Smooth muscle cell (in vitro differentiated cells): ENCODE data around the gene QSOX2. TPM values are rescaled to one million over a fixed set of nuclear protein-coding genes. Genes with fewer than 3 reads are reported as not detected.

Source experiments
- DNase-seq: peaks from one replicate; lab custom pipeline; 2025; ENCODE audit not compliant: unreplicated experiment; lab: John Stamatoyannopoulos, UW
- H2AFZ ChIP-seq: fragments of 200-600 bp; sonication (generic); 2 replicates; pipeline ENCODE4 v1.6.0; 2016; ENCODE audit warnings: antibody characterized with exemption, low read depth, mild to moderate bottlenecking
- H3F3A ChIP-seq: fragments of 200-600 bp; sonication (generic); 2 replicates; pipeline ENCODE4 v1.6.0; 2017; ENCODE audit warnings: antibody characterized with exemption, low read depth
- H3K27ac ChIP-seq: fragments of 200-600 bp; sonication (generic); 2 replicates; pipeline ENCODE4 v1.5.1; 2016; ENCODE audit warnings: low read depth, mild to moderate bottlenecking
- H3K27me3 ChIP-seq: fragments of 200-600 bp; sonication (generic); 2 replicates; pipeline ENCODE4 v1.6.1; 2016; ENCODE audit warnings: low read depth, mild to moderate bottlenecking
- H3K36me3 ChIP-seq: fragments of 200-600 bp; sonication (generic); 2 replicates; pipeline ENCODE4 v1.5.1; 2016; ENCODE audit warnings: low read depth
- H3K4me1 ChIP-seq: fragments of 200-600 bp; sonication (generic); 2 replicates; pipeline ENCODE4 v1.5.1; 2016; ENCODE audit warnings: low read depth
- H3K4me2 ChIP-seq: fragments of 200-600 bp; sonication (generic); 2 replicates; pipeline ENCODE4 v1.6.0; 2016; ENCODE audit warnings: mild to moderate bottlenecking
- H3K4me3 ChIP-seq: fragments of 200-600 bp; sonication (generic); 2 replicates; pipeline ENCODE4 v1.5.1; 2016; ENCODE audit warnings: mild to moderate bottlenecking
- H3K79me2 ChIP-seq: fragments of 200-600 bp; sonication (generic); 2 replicates; pipeline ENCODE4 v1.6.0; 2016; ENCODE audit warnings: low read depth, mild to moderate bottlenecking
- H3K9ac ChIP-seq: fragments of 200-600 bp; sonication (generic); 2 replicates; pipeline ENCODE4 v1.6.0; 2016; ENCODE audit warnings: low read depth
- H3K9me3 ChIP-seq: fragments of 200-600 bp; sonication (generic); replicated peaks from 2 replicates; pipeline ENCODE4 v1.5.1; 2016; ENCODE audit warnings: low read depth
- H4K20me1 ChIP-seq: fragments of 200-600 bp; sonication (generic); 2 replicates; pipeline ENCODE4 v1.6.0; 2016; ENCODE audit warnings: low read depth
- CTCF ChIP-seq: fragments of 200-600 bp; sonication (generic); IDR thresholded peaks from 2 replicates; pipeline ENCODE4 v1.5.1; 2017; ENCODE audit warnings: borderline replicate concordance, mild to moderate bottlenecking, antibody characterized with exemption; ENCODE audit not compliant: insufficient read depth, poor library complexity, severe bottlenecking
- WGBS: methylation state at CpG from one replicate; pipeline ENCODE4 v1.1.7; 2016; ENCODE audit warnings: low lambda C conversion rate; 5-methylcytosine and 5-hydroxymethylcytosine counted together
- polyA plus RNA-seq: library from polyadenylated mRNA; unstranded; fragments of >200 nt; fragmentation: Nextera tagmentation; extraction: Ambion mirVana; gene quantifications from 2 replicates; pipeline ENCODE4 v1.2.1, GENCODE V29; 2016
- total RNA-seq: library from RNA; depleted of rRNA; stranded (reverse); fragments of >200 nt; gene quantifications from 2 replicates; pipeline ENCODE4 v1.2.3, GENCODE V29; 2014

Gene QSOX2
- total and polyA plus RNA-seq, 2 experiments from 2014 or later: 1.9 to 8.7 TPM

GRCh38 chr9:136287960-136288753, 42.5 kb upstream of the QSOX2 start:
- H3K4me1 ChIP-seq: peaks cover 3% of the 10 kb centered on the region
- H3F3A ChIP-seq: no peaks in the 10 kb centered on the region
- H3K27ac ChIP-seq: no peak overlapping the region
- no peaks in the 10 kb centered on the region for H3K27me3 ChIP-seq
- no peak overlapping the region for H3K4me3 ChIP-seq
- no peaks in the 10 kb centered on the region for H3K79me2 ChIP-seq
- H2AFZ ChIP-seq: no peak overlapping the region
- H4K20me1 ChIP-seq: no peaks in the 10 kb centered on the region
- no peak overlapping the region for H3K9ac ChIP-seq
- no peaks in the 10 kb centered on the region for H3K36me3 ChIP-seq
- TF ChIP-seq CTCF: no peak
- H3K4me2 ChIP-seq: no peak overlapping the region
- H3K9me3 ChIP-seq: no peaks in the 10 kb centered on the region
- 80% methylated on average over 20 of the region's 21 CpGs for WGBS
- no peak for DNase-seq

GRCh38 chr9:136286987-136287379, 41.4 kb upstream of the QSOX2 start:
- Histone ChIP-seq H3K27me3 (no peaks in the 10 kb centered on the region), H4K20me1 (no peaks in the 10 kb centered on the region), H3F3A (no peaks in the 10 kb centered on the region), H3K4me3 (no peak overlapping the region), H3K9ac (no peak overlapping the region), H3K36me3 (no peaks in the 10 kb centered on the region), H2AFZ (no peak overlapping the region), H3K4me1 (peaks cover 3% of the 10 kb centered on the region), H3K9me3 (no peaks in the 10 kb centered on the region), H3K79me2 (no peaks in the 10 kb centered on the region), H3K27ac (no peak overlapping the region), H3K4me2 (no peak overlapping the region)
- no peak for DNase-seq
- TF ChIP-seq CTCF: no peak
- WGBS: 94% methylated on average over 13 of the region's 13 CpGs

- Histone ChIP-seq H3K4me1 (peaks cover 3% of the 10 kb centered on the region), H2AFZ (no peak overlapping the region), H3K36me3 (no peaks in the 10 kb centered on the region), H3K9me3 (no peaks in the 10 kb centered on the region), H4K20me1 (no peaks in the 10 kb centered on the region), H3F3A (no peaks in the 10 kb centered on the region), H3K27me3 (no peaks in the 10 kb centered on the region), H3K79me2 (no peaks in the 10 kb centered on the region), H3K4me2 (no peak overlapping the region), H3K4me3 (no peak overlapping the region), H3K9ac (no peak overlapping the region), H3K27ac (no peak overlapping the region)
- 91% methylated on average over 30 of the region's 30 CpGs for WGBS
- no peak for DNase-seq
- TF ChIP-seq CTCF: no peak
Observed at GRCh38 chr9:136286359-136286986, 40.9 kb upstream of the QSOX2 start.
